ENCODE measurements around the gene RTP3.

DNA sequence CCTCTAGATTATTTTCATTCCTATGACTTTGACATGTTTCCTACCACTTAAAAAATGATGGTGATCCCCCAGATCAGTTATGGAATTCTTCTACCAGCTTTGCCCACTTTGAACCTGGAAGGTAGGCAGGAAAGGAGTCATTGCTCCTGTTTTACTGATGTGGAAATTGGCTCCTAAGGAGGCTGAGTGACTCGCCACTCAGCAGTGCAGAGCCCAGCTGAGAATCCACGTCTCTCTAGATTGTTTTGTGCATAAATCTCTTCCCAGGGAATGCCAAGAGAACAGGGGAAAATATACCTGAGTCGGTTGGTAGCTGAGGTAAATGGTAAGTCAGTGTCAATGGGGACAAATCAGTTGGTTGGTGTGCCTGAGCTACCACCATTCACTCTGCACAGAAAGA is 37.7 kb upstream of the RTP3 start:
- no peak for TF ChIP-seq ZFX (IDR thresholded peaks at IDR 0.05)
- TF ChIP-seq, protein P1, sequence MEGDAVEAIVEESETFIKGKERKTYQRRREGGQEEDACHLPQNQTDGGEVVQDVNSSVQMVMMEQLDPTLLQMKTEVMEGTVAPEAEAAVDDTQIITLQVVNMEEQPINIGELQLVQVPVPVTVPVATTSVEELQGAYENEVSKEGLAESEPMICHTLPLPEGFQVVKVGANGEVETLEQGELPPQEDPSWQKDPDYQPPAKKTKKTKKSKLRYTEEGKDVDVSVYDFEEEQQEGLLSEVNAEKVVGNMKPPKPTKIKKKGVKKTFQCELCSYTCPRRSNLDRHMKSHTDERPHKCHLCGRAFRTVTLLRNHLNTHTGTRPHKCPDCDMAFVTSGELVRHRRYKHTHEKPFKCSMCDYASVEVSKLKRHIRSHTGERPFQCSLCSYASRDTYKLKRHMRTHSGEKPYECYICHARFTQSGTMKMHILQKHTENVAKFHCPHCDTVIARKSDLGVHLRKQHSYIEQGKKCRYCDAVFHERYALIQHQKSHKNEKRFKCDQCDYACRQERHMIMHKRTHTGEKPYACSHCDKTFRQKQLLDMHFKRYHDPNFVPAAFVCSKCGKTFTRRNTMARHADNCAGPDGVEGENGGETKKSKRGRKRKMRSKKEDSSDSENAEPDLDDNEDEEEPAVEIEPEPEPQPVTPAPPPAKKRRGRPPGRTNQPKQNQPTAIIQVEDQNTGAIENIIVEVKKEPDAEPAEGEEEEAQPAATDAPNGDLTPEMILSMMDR (conservative IDR thresholded peaks at IDR 0.05), result no peak

Measured in C4-2B (cell line).